ENCODE measurements around the gene ZNF598. TPM values are rescaled to one million over a fixed set of nuclear protein-coding genes. Genes with fewer than 3 reads are reported as not detected.

ZNF598 gene
- total and polyA plus RNA-seq, 10 of the 15 experiments (the other 5 are each of a cell fraction or from before 2014, with no cell fraction given) = 0.08 to 74.0 (median 14.4) TPM

DNA sequence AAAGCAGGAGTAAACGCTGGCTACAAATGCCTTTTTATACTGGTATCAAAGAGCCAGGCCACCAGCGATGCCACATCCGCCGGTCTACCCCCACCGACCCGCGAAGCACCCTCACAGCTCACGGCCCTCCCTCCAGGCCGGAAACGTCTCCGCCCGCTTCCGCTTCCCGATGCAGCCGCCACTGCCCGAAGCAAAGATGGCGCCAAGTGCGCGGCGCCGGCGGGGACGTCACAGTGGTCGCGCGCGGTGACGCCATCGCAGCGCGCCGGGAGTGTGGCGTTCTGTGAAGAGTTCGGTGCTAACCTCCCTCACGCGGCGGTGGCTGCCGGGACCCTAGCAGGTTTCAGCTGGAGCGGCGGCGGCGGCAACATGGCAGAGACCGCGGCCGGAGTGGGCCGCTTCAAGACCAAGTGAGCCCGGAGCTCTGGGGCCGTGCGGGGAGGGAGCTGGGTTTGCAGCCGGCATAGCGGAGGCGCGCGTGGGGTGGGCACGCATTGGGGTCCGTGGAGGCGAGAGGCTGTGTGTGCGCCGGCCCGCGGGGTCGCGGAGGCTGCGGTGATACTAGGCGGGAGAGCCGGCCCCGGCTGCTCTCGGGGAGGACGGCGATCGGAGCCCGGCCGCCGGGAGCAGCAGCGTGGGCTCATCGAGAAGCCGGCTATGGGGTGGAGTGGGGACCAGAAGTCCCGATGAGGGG lies 37.7 kb downstream of the ZNF598 start, which contains the start of gene TBL3 (continued):
- TF ChIP-seq, protein P1, sequence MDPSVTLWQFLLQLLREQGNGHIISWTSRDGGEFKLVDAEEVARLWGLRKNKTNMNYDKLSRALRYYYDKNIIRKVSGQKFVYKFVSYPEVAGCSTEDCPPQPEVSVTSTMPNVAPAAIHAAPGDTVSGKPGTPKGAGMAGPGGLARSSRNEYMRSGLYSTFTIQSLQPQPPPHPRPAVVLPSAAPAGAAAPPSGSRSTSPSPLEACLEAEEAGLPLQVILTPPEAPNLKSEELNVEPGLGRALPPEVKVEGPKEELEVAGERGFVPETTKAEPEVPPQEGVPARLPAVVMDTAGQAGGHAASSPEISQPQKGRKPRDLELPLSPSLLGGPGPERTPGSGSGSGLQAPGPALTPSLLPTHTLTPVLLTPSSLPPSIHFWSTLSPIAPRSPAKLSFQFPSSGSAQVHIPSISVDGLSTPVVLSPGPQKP (IDR thresholded peaks at IDR 0.05; ENCODE audit: low read depth, low read length) = peak; percentile 89
- TF ChIP-seq RUNX3 (IDR thresholded peaks at IDR 0.05; ENCODE audit: low read length) (peak; percentile 93), DPF2 (IDR thresholded peaks at IDR 0.05) (peak; percentile 65; the same call in 1 of the 2 replicates), BMI1 (IDR thresholded peaks at IDR 0.05; ENCODE audit: borderline replicate concordance) (no peak), SPI1 (IDR thresholded peaks at IDR 0.05; ENCODE audit: borderline replicate concordance, insufficient read depth, low read depth, low read length) (peak; percentile 48; the same call in 1 of the 2 replicates), CREM (IDR thresholded peaks at IDR 0.05; ENCODE audit: low read depth) (peak; percentile 100), POU2F2 (IDR thresholded peaks at IDR 0.05; ENCODE audit: borderline replicate concordance, low read depth, low read length) (peak; percentile 53; the same call in 2 of the 3 replicates), ZNF207 (IDR thresholded peaks at IDR 0.05; ENCODE audit: borderline replicate concordance) (peak; percentile 98), SREBF1 (IDR thresholded peaks at IDR 0.05; ENCODE audit: low read length) (peak; percentile 51; the same call in 1 of the 2 replicates), RB1 (IDR thresholded peaks at IDR 0.05; ENCODE audit: borderline replicate concordance) (peak; percentile 81; the same call in 1 of the 2 replicates), NR2F1 (conservative IDR thresholded peaks at IDR 0.05) (peak; percentile 64; the same call in 1 of the 2 replicates), ETV6 (conservative IDR thresholded peaks at IDR 0.05 in 1 of 2, IDR thresholded peaks at IDR 0.05 in 1 of 2; ENCODE audit: borderline replicate concordance in 1 of 2, low read depth in 1 of 2) (peak in 1 of 2 experiments; percentile 79; a peak in 1 of 4 replicates)
- TF ChIP-seq, protein P2, sequence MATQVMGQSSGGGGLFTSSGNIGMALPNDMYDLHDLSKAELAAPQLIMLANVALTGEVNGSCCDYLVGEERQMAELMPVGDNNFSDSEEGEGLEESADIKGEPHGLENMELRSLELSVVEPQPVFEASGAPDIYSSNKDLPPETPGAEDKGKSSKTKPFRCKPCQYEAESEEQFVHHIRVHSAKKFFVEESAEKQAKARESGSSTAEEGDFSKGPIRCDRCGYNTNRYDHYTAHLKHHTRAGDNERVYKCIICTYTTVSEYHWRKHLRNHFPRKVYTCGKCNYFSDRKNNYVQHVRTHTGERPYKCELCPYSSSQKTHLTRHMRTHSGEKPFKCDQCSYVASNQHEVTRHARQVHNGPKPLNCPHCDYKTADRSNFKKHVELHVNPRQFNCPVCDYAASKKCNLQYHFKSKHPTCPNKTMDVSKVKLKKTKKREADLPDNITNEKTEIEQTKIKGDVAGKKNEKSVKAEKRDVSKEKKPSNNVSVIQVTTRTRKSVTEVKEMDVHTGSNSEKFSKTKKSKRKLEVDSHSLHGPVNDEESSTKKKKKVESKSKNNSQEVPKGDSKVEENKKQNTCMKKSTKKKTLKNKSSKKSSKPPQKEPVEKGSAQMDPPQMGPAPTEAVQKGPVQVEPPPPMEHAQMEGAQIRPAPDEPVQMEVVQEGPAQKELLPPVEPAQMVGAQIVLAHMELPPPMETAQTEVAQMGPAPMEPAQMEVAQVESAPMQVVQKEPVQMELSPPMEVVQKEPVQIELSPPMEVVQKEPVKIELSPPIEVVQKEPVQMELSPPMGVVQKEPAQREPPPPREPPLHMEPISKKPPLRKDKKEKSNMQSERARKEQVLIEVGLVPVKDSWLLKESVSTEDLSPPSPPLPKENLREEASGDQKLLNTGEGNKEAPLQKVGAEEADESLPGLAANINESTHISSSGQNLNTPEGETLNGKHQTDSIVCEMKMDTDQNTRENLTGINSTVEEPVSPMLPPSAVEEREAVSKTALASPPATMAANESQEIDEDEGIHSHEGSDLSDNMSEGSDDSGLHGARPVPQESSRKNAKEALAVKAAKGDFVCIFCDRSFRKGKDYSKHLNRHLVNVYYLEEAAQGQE (IDR thresholded peaks at IDR 0.05; ENCODE audit: low read depth, low read length) = no peak
- TF ChIP-seq, protein P3, sequence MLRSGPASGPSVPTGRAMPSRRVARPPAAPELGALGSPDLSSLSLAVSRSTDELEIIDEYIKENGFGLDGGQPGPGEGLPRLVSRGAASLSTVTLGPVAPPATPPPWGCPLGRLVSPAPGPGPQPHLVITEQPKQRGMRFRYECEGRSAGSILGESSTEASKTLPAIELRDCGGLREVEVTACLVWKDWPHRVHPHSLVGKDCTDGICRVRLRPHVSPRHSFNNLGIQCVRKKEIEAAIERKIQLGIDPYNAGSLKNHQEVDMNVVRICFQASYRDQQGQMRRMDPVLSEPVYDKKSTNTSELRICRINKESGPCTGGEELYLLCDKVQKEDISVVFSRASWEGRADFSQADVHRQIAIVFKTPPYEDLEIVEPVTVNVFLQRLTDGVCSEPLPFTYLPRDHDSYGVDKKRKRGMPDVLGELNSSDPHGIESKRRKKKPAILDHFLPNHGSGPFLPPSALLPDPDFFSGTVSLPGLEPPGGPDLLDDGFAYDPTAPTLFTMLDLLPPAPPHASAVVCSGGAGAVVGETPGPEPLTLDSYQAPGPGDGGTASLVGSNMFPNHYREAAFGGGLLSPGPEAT (IDR thresholded peaks at IDR 0.05; ENCODE audit: low read depth) = peak; percentile 94
